Subcutaneous abdominal adipose tissue (tissue), 5 donors: Measurements from ENCODE around the gene PCBP3.
A peak's percentile ranks its signal among the peaks of the same experiment; 100 is the strongest.
"Not testable (repeated sequence)": the region's sequence is repeated elsewhere in the genome, so short reads cannot be mapped to it uniquely, and the experiment has no call there.

Experiments used
- H3K27ac ChIP-seq: one replicate; pipeline ENCODE4 v1.7.0; 2013; ENCODE audit warnings: low read depth, mild to moderate bottlenecking, inconsistent platforms, low read length, moderate library complexity
- H3K27me3 ChIP-seq, 5 donors: one replicate each; pipeline ENCODE4 v1.7.0; 2013; ENCODE audit warnings: low read length in 5 of 5, inconsistent platforms in 1 of 5; ENCODE audit not compliant: control insufficient read depth in 5 of 5, insufficient read depth in 4 of 5
- H3K36me3 ChIP-seq, 5 donors: one replicate each; pipeline ENCODE4 v1.7.0; 2013; ENCODE audit warnings: low read length in 5 of 5; ENCODE audit not compliant: control insufficient read depth in 5 of 5, insufficient read depth in 5 of 5
- H3K4me1 ChIP-seq, 5 donors: one replicate each; pipeline ENCODE4 v1.7.0; 2013; ENCODE audit warnings: low read length in 5 of 5, mild to moderate bottlenecking in 3 of 5, moderate library complexity in 1 of 5; ENCODE audit not compliant: control insufficient read depth in 5 of 5, insufficient read depth in 5 of 5
- H3K4me3 ChIP-seq, 5 donors: one replicate each; pipeline ENCODE4 v1.7.0; 2013; ENCODE audit warnings: low read length in 5 of 5, low read depth in 1 of 5
- H3K9ac ChIP-seq, 5 donors: one replicate each; pipeline ENCODE4 v1.7.0; 2013; ENCODE audit warnings: low read length in 5 of 5, mild to moderate bottlenecking in 4 of 5, moderate library complexity in 3 of 5
- H3K9me3 ChIP-seq, 5 donors: one replicate each; pipeline ENCODE4 v1.7.0; 2013; ENCODE audit warnings: low read length in 5 of 5; ENCODE audit not compliant: control insufficient read depth in 5 of 5
- donor health status: healthy.
- donor health status: healthy.
- donor health status: healthy.
- donor health status: healthy.
- donor health status: healthy.

Gene PCBP3

GRCh38 chr21:45961408-45961807, 317.9 kb downstream of the PCBP3 start:
- not testable (repeated sequence) for H3K27me3 ChIP-seq, H3K27ac ChIP-seq, H3K4me3 ChIP-seq, H3K9me3 ChIP-seq, H3K36me3 ChIP-seq, H3K9ac ChIP-seq
- H3K4me1 ChIP-seq = peaks cover 0 to 19% (median 18%) of the 10 kb centered on the region in 5 donors

GRCh38 chr21:45962531-45963231, 319.2 kb downstream of the PCBP3 start:
- Histone ChIP-seq H3K9ac (no peak overlapping the region), H3K4me3 (no peak overlapping the region), H3K36me3 (no peaks in the 10 kb centered on the region), H3K27me3 (no peaks in the 10 kb centered on the region), H3K27ac (no peak overlapping the region), H3K9me3 (peaks cover 0 to 5% (median 0%) of the 10 kb centered on the region in 5 donors), H3K4me1 (peaks cover 0 to 14% (median 12%) of the 10 kb centered on the region in 5 donors)

GRCh38 chr21:45963232-45963570, 319.7 kb downstream of the PCBP3 start:
- Histone ChIP-seq H3K27me3 (no peaks in the 10 kb centered on the region), H3K36me3 (no peaks in the 10 kb centered on the region), H3K9ac (no peak overlapping the region), H3K27ac (no peak overlapping the region), H3K9me3 (peaks cover 0 to 5% (median 0%) of the 10 kb centered on the region in 5 donors), H3K4me1 (peaks cover 0 to 10% (median 8%) of the 10 kb centered on the region in 5 donors), H3K4me3 (no peak overlapping the region)

GRCh38 chr21:45964649-45965048, 321.1 kb downstream of the PCBP3 start:
- no peak overlapping the region for H3K4me3 ChIP-seq
- H3K9ac ChIP-seq = no peak overlapping the region
- no peak overlapping the region for H3K27ac ChIP-seq
- no peaks in the 10 kb centered on the region for H3K36me3 ChIP-seq
- H3K27me3 ChIP-seq = no peaks in the 10 kb centered on the region
- peaks cover 0 to 5% (median 0%) of the 10 kb centered on the region in 5 donors for H3K9me3 ChIP-seq
- peaks cover 0 to 7% (median 0%) of the 10 kb centered on the region in 5 donors for H3K4me1 ChIP-seq

- H3K27ac ChIP-seq = no peak overlapping the region
- no peaks in the 10 kb centered on the region for H3K27me3 ChIP-seq
- no peaks in the 10 kb centered on the region for H3K36me3 ChIP-seq
- H3K4me1 ChIP-seq = peaks cover 0 to 4% (median 0%) of the 10 kb centered on the region in 5 donors
- no peak overlapping the region for H3K4me3 ChIP-seq
- H3K9ac ChIP-seq = no peak overlapping the region
- peaks cover 0 to 5% (median 0%) of the 10 kb centered on the region in 5 donors for H3K9me3 ChIP-seq
Observed at GRCh38 chr21:45965084-45965809, 321.7 kb downstream of the PCBP3 start.

GRCh38 chr21:45966791-45967394, 323.4 kb downstream of the PCBP3 start:
- Histone ChIP-seq H3K27me3 (no peaks in the 10 kb centered on the region), H3K27ac (no peak overlapping the region), H3K9ac (no peak overlapping the region), H3K4me3 (no peak overlapping the region), H3K9me3 (peaks cover 0 to 5% (median 0%) of the 10 kb centered on the region in 5 donors), H3K4me1 (peaks cover 3 to 20% (median 15%) of the 10 kb centered on the region in 5 donors), H3K36me3 (no peaks in the 10 kb centered on the region)

GRCh38 chr21:45969921-45970673, 326.6 kb downstream of the PCBP3 start:
- H3K27me3 ChIP-seq = peaks cover 0 to 9% (median 3%) of the 10 kb centered on the region in 5 donors
- no peak overlapping the region for H3K27ac ChIP-seq
- H3K9ac ChIP-seq = no peak overlapping the region
- peaks cover 5 to 48% (median 47%) of the 10 kb centered on the region in 5 donors for H3K4me1 ChIP-seq
- H3K4me3 ChIP-seq = no peak overlapping the region
- no peaks in the 10 kb centered on the region for H3K9me3 ChIP-seq
- no peaks in the 10 kb centered on the region for H3K36me3 ChIP-seq

GRCh38 chr21:45970674-45971615, 327.4 kb downstream of the PCBP3 start:
- Histone ChIP-seq H3K27me3 (peaks cover 0 to 9% (median 3%) of the 10 kb centered on the region in 5 donors), H3K4me3 (no peak overlapping the region), H3K27ac (peak overlapping the region; percentile 60), H3K4me1 (peaks cover 5 to 50% (median 48%) of the 10 kb centered on the region in 5 donors), H3K9ac (peak overlapping the region in 1 of 5 donors; percentile 38), H3K36me3 (no peaks in the 10 kb centered on the region), H3K9me3 (no peaks in the 10 kb centered on the region)
